Activated CD4-positive, alpha-beta memory T cell treated with anti-CD3 and anti-CD28 coated beads for 36 hours (primary cell): ENCODE results near the gene NLRP3. TPM values are rescaled to one million over a fixed set of nuclear protein-coding genes. Genes with fewer than 3 reads are reported as not detected.
"Not testable (repeated sequence)": the region's sequence is repeated elsewhere in the genome, so short reads cannot be mapped to it uniquely, and the experiment has no call there.

Source experiments
- CTCF ChIA-PET: fragments of 350-600 bp; sonication (Branson Sonifier 250); formaldehyde crosslinking; loops from one replicate; lab custom pipeline; 2021; ENCODE audit warnings: antibody characterized with exemption, inconsistent platforms; lab: Charles Lee
- POLR2A ChIA-PET: fragments of 350-600 bp; sonication (Branson Sonifier 250); formaldehyde crosslinking; loops from one replicate; lab custom pipeline; 2021; ENCODE audit warnings: antibody characterized with exemption; lab: Charles Lee
- DNase-seq: peaks from one replicate; pipeline ENCODE4 v3.0.0-alpha.2; 2020
- H3K27ac Mint-ChIP-seq: one replicate; pipeline ENCODE4 v1.8.0; 2021; ENCODE audit warnings: mixed read lengths
- H3K27me3 Mint-ChIP-seq: one replicate; pipeline ENCODE4 v1.8.0; 2021; ENCODE audit warnings: mixed read lengths
- H3K36me3 Mint-ChIP-seq: one replicate; pipeline ENCODE4 v1.8.0; 2021; ENCODE audit warnings: mixed read lengths
- H3K4me1 Mint-ChIP-seq: one replicate; pipeline ENCODE4 v1.8.0; 2021; ENCODE audit warnings: low read depth, mixed read lengths
- H3K4me3 Mint-ChIP-seq: one replicate; pipeline ENCODE4 v1.8.0; 2021; ENCODE audit warnings: mild to moderate bottlenecking, mixed read lengths
- H3K9me3 Mint-ChIP-seq: one replicate; pipeline ENCODE4 v1.8.0; 2021; ENCODE audit warnings: mixed read lengths
- intact Hi-C: fragments of 100-400 bp; cut with micrococcal nuclease; formaldehyde crosslinking; loops from one replicate; pipeline ENCODE4 v1.15.1; 2023
- total RNA-seq, 2 experiments: library from RNA; stranded (reverse); gene quantifications; one replicate each; pipeline ENCODE4 v1.2.3, GENCODE V29; 2021

The NLRP3 gene
- total RNA-seq, 2 experiments from 2014 or later: 0.97 to 1.5 TPM

DNA sequence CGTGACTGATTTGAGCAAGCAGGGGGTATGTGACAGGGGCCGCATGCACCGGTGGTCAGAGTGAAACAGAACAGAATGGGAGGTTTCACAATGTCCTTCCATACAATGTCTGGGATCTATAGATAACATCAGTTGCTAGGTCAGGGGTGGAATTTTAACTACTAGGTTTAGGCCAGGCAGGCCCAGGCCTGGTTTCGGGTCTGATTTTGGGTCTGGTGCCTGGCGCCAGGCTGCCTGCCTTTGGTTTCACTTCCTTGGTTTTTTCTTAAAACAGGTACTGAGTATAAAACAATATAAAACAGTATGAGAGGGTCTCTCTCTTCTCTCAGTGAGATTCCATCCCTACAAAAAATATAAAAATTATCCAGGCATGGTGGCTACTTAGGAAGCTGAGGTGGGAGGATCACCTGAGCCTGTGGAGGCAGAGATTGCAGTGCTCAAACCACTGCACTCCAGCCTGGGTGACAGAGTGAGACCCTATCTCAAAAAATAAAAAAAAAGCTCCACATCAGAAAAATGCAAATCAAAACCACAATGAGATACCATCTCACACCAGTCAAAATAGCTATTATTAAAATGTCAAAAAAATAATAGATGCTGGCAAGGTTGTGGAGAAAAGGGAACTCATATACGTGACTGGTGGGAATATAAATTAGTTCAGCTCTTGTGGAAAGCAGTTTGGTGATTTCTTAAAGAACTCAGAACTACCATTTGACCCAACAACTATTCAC, 60.5 kb downstream of the NLRP3 start:
- H3K36me3 Mint-ChIP-seq, H3K27ac Mint-ChIP-seq, intact Hi-C loops, CTCF ChIA-PET, H3K4me3 Mint-ChIP-seq, H3K4me1 Mint-ChIP-seq, H3K9me3 Mint-ChIP-seq, DNase-seq, H3K27me3 Mint-ChIP-seq: not testable (repeated sequence)
- POLR2A ChIA-PET: interaction anchor here (1.1 kb wide), 1 partner anchor 45 kb away, joined by 3 read pairs; no protein-coding TSS in a partner anchor

DNA sequence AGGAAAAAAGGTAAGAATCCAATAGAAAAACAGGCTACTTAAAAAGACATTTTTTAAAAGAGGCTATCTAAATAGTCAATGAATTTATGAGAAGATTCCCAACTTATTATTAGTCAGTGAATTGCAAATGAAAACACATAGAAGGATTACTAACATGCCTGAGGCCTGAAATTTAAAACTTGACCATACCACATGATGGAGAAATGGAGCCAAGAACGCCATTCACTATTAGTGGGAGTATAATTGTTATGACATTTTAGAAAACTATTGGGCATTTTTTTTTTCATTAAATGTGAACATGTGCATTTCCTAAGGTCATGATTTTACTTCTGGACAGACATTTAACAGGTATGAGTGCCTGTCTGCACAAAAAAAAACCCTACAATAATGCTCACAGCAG, 66.8 kb downstream of the NLRP3 start:
- peaks cover 2% of the 10 kb centered on the region for H3K27me3 Mint-ChIP-seq
- DNase-seq: no peak
- no peaks in the 10 kb centered on the region for H3K4me1 Mint-ChIP-seq
- H3K4me3 Mint-ChIP-seq: no peak overlapping the region
- no peak overlapping the region for H3K27ac Mint-ChIP-seq
- no peaks in the 10 kb centered on the region for H3K9me3 Mint-ChIP-seq
- ChIA-PET POLR2A (no interaction called here), CTCF (interaction anchor here (1.5 to 8.5 kb wide), 3 partner anchors 92 to 109 kb away, joined by 5 to 115 read pairs (median 65); no protein-coding TSS in a partner anchor)
- intact Hi-C loops: no loop called here
- no peaks in the 10 kb centered on the region for H3K36me3 Mint-ChIP-seq

DNA sequence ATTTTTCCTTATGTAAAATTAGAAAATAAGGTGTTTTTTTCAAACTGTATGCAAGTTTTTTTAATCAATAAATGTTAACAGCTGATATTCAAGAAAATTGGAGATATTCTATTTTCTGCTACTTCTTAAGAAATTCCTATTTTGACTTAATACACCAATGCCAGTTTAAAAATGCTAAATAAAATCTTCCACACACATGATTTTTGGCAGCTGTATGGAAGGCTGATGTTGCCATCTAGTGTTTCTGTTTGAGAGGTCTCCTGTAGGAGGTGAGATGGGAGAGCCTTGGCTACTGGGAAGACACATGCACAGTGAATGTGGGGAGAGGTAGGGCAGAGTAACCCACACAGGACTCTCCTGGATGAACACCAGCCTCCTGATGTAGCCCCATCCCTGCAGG, 71.1 kb downstream of the NLRP3 start:
- H3K36me3 Mint-ChIP-seq: no peaks in the 10 kb centered on the region
- peak; percentile 26 for DNase-seq
- no peaks in the 10 kb centered on the region for H3K4me1 Mint-ChIP-seq
- no peaks in the 10 kb centered on the region for H3K9me3 Mint-ChIP-seq
- intact Hi-C loops: loop anchor here (1.0 kb wide), 2 partner anchors 97 to 115 kb away; no protein-coding TSS in a partner anchor
- ChIA-PET CTCF (interaction anchor here (0.6 to 8.5 kb wide), 10 partner anchors 22 to 118 kb away, joined by 3 to 115 read pairs (median 4); no protein-coding TSS in a partner anchor), POLR2A (no interaction called here)
- peaks cover 7% of the 10 kb centered on the region for H3K27me3 Mint-ChIP-seq
- no peak overlapping the region for H3K27ac Mint-ChIP-seq
- H3K4me3 Mint-ChIP-seq: no peak overlapping the region

DNA sequence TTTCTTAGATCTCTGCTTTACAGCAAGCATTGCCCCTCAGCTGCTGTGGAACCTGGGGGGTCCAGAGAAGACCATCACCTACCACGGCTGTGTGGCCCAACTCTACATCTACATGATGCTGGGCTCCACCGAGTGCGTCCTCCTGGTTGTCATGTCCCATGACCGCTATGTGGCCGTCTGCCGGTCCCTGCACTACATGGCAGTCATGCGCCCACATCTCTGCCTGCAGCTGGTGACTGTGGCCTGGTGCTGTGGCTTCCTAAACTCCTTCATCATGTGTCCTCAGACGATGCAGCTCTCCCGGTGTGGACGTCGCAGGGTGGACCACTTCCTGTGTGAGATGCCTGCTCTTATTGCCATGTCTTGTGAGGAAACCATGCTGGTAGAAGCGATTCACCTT, 75.4 kb downstream of the NLRP3 start:
- no peak overlapping the region for H3K4me3 Mint-ChIP-seq
- no peak for DNase-seq
- no peak overlapping the region for H3K27ac Mint-ChIP-seq
- H3K36me3 Mint-ChIP-seq: no peaks in the 10 kb centered on the region
- H3K27me3 Mint-ChIP-seq: peaks cover 19% of the 10 kb centered on the region
- ChIA-PET POLR2A (no interaction called here), CTCF (interaction anchor here (8.4 to 8.5 kb wide), 2 partner anchors 102 to 118 kb away, joined by 65 to 115 read pairs; no protein-coding TSS in a partner anchor)
- no peaks in the 10 kb centered on the region for H3K4me1 Mint-ChIP-seq
- intact Hi-C loops: no loop called here
- H3K9me3 Mint-ChIP-seq: no peaks in the 10 kb centered on the region

DNA sequence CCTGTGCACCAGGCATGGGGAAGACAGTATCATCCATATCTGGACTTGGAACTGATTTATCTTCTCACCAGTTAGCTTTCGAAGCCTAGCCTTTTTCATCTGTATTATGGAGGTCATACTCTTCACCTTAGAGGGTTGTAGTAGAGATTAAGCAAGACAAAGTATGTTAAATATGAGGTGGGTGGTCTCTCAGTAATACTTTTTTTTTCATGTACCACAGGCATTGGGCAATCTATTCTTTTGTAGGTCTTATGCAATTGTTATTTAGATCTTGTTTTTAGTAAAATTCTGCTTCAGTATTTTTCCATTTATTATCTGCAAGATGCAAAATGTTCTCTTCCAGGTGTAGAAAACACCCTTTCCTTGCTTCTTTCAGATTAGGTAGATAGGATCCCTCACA, 77.1 kb downstream of the NLRP3 start:
- Mint-ChIP-seq H3K4me3 (no peak overlapping the region), H3K36me3 (no peaks in the 10 kb centered on the region), H3K27ac (no peak overlapping the region), H3K4me1 (no peaks in the 10 kb centered on the region), H3K9me3 (no peaks in the 10 kb centered on the region), H3K27me3 (peaks cover 22% of the 10 kb centered on the region)
- CTCF ChIA-PET: interaction anchor here (0.6 to 1.2 kb wide), 3 partner anchors 103 to 684 kb away, joined by 3 to 4 read pairs (median 3); no protein-coding TSS in a partner anchor
- POLR2A ChIA-PET: no interaction called here
- no peak for DNase-seq
- intact Hi-C loops: no loop called here

DNA sequence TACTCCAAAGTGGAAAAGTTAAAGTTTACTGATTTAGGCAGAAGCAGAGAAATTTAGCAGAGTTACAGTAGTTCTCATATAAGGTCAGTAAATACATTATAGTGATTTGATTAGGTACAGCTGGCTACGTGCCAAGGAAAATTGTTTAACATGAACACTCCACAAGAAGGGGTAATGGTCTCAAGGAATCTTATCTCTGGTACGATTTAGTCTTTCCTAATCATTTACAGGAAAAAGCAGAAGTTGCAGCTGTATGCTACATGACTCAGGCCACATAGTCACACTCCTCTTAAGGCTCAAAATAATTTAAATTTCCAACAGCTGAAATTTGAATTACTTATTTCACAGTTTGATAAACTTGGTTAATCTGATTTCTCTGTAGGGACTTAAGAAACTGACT, 78.8 kb downstream of the NLRP3 start:
- no peak overlapping the region for H3K27ac Mint-ChIP-seq
- ChIA-PET CTCF (interaction anchor here (1.6 kb wide), 1 partner anchor 104 kb away, joined by 3 read pairs; no protein-coding TSS in a partner anchor), POLR2A (no interaction called here)
- intact Hi-C loops: no loop called here
- DNase-seq: no peak
- H3K36me3 Mint-ChIP-seq: no peaks in the 10 kb centered on the region
- no peak overlapping the region for H3K4me3 Mint-ChIP-seq
- H3K4me1 Mint-ChIP-seq: no peaks in the 10 kb centered on the region
- no peaks in the 10 kb centered on the region for H3K9me3 Mint-ChIP-seq
- peaks cover 22% of the 10 kb centered on the region for H3K27me3 Mint-ChIP-seq

DNA sequence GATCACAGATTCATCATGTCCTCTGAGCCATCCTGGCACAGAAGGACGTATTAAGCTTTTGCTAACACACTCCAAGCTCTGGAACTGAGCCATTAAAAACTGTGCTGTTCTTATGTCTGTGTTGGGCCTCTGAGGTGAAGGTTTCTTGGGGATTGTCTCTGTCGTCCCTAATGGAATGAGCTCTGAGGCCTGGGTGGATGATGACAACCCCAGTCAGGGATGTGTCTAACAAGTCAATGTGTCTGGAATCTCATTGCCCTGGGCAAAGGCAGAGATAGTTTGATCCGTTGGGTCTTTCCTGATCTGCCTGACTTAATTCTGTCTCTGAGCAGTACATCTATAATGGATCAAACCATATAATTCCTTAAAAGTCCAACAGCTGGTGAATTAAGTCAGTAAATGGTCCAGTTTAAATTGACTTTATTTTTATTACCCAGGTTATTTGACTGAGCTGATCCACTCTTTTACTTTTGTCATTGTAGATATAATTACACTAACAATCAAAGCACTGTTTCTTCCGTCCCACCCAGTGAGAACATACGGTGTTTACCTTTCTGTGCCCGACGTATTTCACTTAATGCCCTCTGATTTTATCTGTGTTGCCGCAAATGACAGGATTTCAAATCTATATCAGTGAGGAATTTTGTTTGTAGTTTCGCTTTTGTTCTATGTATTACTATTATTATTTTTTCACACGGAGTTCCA, 80.8 kb downstream of the NLRP3 start:
- no peaks in the 10 kb centered on the region for H3K4me1 Mint-ChIP-seq
- intact Hi-C loops: no loop called here
- no peak for DNase-seq
- H3K27me3 Mint-ChIP-seq: peaks cover 20% of the 10 kb centered on the region
- no peak overlapping the region for H3K4me3 Mint-ChIP-seq
- CTCF ChIA-PET: interaction anchor here (1.0 kb wide), 1 partner anchor 124 kb away, joined by 6 read pairs; no protein-coding TSS in a partner anchor
- no peaks in the 10 kb centered on the region for H3K9me3 Mint-ChIP-seq
- POLR2A ChIA-PET: no interaction called here
- no peaks in the 10 kb centered on the region for H3K36me3 Mint-ChIP-seq
- H3K27ac Mint-ChIP-seq: no peak overlapping the region

Other genes with a start within 250 kb of the NLRP3 start
- gene ZNF124, start 244.2 kb upstream of the NLRP3 start, total RNA-seq: 10 to 100 TPM; 10.8 to 11.8 TPM
- not detected for gene VN1R5, start 160.1 kb upstream of the NLRP3 start, total RNA-seq
- 10 to 100 TPM; 10.6 to 12.0 TPM for gene ZNF496, start 84.3 kb upstream of the NLRP3 start, total RNA-seq
- gene OR2B11, start 41.9 kb downstream of the NLRP3 start, total RNA-seq: not detected
- not detected for gene OR2C3, start 120.3 kb downstream of the NLRP3 start, total RNA-seq
- not detected for gene GCSAML, start 133.0 kb downstream of the NLRP3 start, total RNA-seq
- gene OR2G2, start 172.2 kb downstream of the NLRP3 start, total RNA-seq: not detected
- not detected for gene OR2G3, start 189.4 kb downstream of the NLRP3 start, total RNA-seq